PFSK-1 (cell line): ENCODE results near the gene LOXL4.

ENCODE experiments used
- POLR2AphosphoS5 ChIP-seq: IDR thresholded peaks from 2 replicates; pipeline ENCODE4 v1.6.1; 2012; ENCODE audit warnings: low read depth, mild to moderate bottlenecking, control low read depth, low read length, moderate library complexity
- REST ChIP-seq, 2 experiments: IDR thresholded peaks; 2 replicates each; pipeline versions ENCODE4 v1.6.1 to v1.8.0; 2011 to 2012; ENCODE audit warnings: low read depth in 2 of 2, low read length in 2 of 2, control low read depth in 1 of 2, inconsistent platforms in 1 of 2, mild to moderate bottlenecking in 1 of 2, moderate library complexity in 1 of 2; ENCODE audit not compliant: insufficient read depth in 1 of 2
- TAF1 ChIP-seq: IDR thresholded peaks from 2 replicates; pipeline ENCODE4 v1.6.1; 2012; ENCODE audit warnings: low read length, control low read depth, borderline replicate concordance; ENCODE audit not compliant: insufficient read depth

GRCh38 chr10:98236862-98237261 lies 31.1 kb downstream of the LOXL4 start:
- no peak for TF ChIP-seq TAF1
- no peak for TF ChIP-seq POLR2AphosphoS5
- TF ChIP-seq REST (IDR thresholded peaks at IDR 0.05; ENCODE audit: insufficient read depth in 1 of 2, low read depth in 2 of 2, low read length in 2 of 2) = no peak
